Measurements from ENCODE around the gene SLC25A29.

DNA sequence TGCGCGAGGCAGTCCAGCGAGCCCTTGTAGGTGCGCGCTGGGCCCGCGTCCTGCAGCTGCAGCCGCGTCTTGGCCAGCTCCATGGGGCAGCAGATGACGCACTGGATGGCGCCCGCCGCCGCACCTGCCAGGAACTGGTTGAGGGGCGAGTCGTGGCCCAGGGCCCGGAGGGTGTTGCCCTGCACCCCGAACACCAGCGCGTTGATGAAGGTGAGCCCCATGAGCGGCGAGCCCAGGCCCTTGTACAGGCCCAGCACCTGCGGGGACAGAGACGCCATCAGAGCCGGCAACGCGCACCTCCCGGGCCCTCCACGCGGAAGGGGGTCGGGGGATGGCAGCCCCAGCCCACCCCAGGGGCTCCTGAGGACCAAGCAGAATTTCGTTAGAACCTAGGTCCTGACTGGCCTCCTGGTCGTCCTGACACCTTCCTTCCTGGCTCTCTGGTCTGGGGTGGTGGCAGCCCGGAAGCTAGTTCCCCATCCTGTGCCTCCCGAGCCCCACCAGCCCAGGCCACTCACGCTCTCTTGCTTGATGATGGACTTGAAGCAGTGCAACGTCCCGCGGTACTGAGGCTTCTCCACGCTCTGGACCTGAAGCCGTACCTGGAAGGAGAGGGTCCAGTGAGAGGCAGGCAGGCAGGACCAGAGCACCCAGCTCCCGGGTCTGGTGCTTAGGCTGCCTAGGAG is 13.3 kb downstream of the SLC25A29 start:
- TF ChIP-seq, protein P1, sequence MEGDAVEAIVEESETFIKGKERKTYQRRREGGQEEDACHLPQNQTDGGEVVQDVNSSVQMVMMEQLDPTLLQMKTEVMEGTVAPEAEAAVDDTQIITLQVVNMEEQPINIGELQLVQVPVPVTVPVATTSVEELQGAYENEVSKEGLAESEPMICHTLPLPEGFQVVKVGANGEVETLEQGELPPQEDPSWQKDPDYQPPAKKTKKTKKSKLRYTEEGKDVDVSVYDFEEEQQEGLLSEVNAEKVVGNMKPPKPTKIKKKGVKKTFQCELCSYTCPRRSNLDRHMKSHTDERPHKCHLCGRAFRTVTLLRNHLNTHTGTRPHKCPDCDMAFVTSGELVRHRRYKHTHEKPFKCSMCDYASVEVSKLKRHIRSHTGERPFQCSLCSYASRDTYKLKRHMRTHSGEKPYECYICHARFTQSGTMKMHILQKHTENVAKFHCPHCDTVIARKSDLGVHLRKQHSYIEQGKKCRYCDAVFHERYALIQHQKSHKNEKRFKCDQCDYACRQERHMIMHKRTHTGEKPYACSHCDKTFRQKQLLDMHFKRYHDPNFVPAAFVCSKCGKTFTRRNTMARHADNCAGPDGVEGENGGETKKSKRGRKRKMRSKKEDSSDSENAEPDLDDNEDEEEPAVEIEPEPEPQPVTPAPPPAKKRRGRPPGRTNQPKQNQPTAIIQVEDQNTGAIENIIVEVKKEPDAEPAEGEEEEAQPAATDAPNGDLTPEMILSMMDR (conservative IDR thresholded peaks at IDR 0.05 in 1 of 2, IDR thresholded peaks at IDR 0.05 in 1 of 2; ENCODE audit: extremely low read depth in 1 of 2, insufficient read depth in 1 of 2, low read depth in 1 of 2, low read length in 2 of 2) = no peak
- no peak for TF ChIP-seq EZH2 (IDR thresholded peaks at IDR 0.05; ENCODE audit: borderline replicate concordance, low read length)
